GM23338 (cell line): Measurements from ENCODE around the gene CHRNA4. TPM values are rescaled to one million over a fixed set of nuclear protein-coding genes. Genes with fewer than 3 reads are reported as not detected.

ENCODE experiments used
- ATAC-seq: fragments of 200-7000 bp; cut with Tn5 transposase; 3 replicates; pipeline ENCODE4 v1.9.1; 2020
- DNase-seq: peaks from one replicate; pipeline ENCODE4 v3.0.0-alpha.2; 2015; ENCODE audit warnings: low spot score
- H2AFZ ChIP-seq: fragments of 200-600 bp; sonication (generic); 2 replicates; pipeline ENCODE4 v1.8.0; 2016; ENCODE audit warnings: antibody characterized with exemption, mild to moderate bottlenecking, moderate library complexity
- H3F3A ChIP-seq: fragments of 200-600 bp; sonication (generic); replicated peaks from 2 replicates; pipeline ENCODE4 v1.8.0; 2017; ENCODE audit warnings: antibody characterized with exemption, mixed run types, low read depth
- H3K27ac ChIP-seq: fragments of 200-600 bp; sonication (generic); 2 replicates; pipeline ENCODE4 v1.6.1; 2016; ENCODE audit warnings: low read depth
- H3K27me3 ChIP-seq: fragments of 200-600 bp; sonication (generic); 2 replicates; pipeline ENCODE4 v1.8.0; 2016; ENCODE audit warnings: mild to moderate bottlenecking, mixed run types, moderate library complexity; ENCODE audit not compliant: insufficient read depth
- H3K36me3 ChIP-seq: fragments of 200-600 bp; sonication (generic); 2 replicates; pipeline ENCODE4 v1.8.0; 2016; ENCODE audit warnings: mild to moderate bottlenecking; ENCODE audit not compliant: insufficient read depth
- H3K4me1 ChIP-seq: fragments of 200-600 bp; sonication (generic); 2 replicates; pipeline ENCODE4 v1.8.0; 2016; ENCODE audit warnings: mild to moderate bottlenecking, moderate library complexity; ENCODE audit not compliant: insufficient read depth
- H3K4me2 ChIP-seq: fragments of 200-600 bp; sonication (generic); 2 replicates; pipeline ENCODE4 v1.7.1; 2017; ENCODE audit warnings: mixed run types
- H3K4me3 ChIP-seq: fragments of 200-600 bp; sonication (generic); 2 replicates; pipeline ENCODE4 v1.6.1; 2016; ENCODE audit warnings: mixed run types
- H3K79me2 ChIP-seq: fragments of 200-600 bp; sonication (generic); replicated peaks from 2 replicates; pipeline ENCODE4 v1.8.0; 2017; ENCODE audit warnings: mild to moderate bottlenecking; ENCODE audit not compliant: insufficient read depth
- H3K9me2 ChIP-seq: fragments of 200-600 bp; sonication (generic); 2 replicates; pipeline ENCODE4 v1.8.0; 2017; ENCODE audit not compliant: insufficient read depth
- H4K20me1 ChIP-seq: fragments of 200-600 bp; sonication (generic); replicated peaks from 2 replicates; pipeline ENCODE4 v1.8.0; 2017; ENCODE audit warnings: mild to moderate bottlenecking; ENCODE audit not compliant: insufficient read depth
- H3K27ac Mint-ChIP-seq: 2 replicates; pipeline ENCODE4 v1.8.0; 2020; ENCODE audit warnings: inconsistent platforms, mild to moderate bottlenecking, moderate library complexity, mixed read lengths
- H3K27me3 Mint-ChIP-seq: 3 replicates; pipeline ENCODE4 v1.8.0; 2022; ENCODE audit warnings: low read depth, mild to moderate bottlenecking, moderate library complexity, mixed read lengths, inconsistent platforms; ENCODE audit not compliant: insufficient read depth, poor library complexity
- H3K36me3 Mint-ChIP-seq: 3 replicates; pipeline ENCODE4 v1.8.0; 2021; ENCODE audit warnings: low read depth, mild to moderate bottlenecking, inconsistent platforms, moderate library complexity, mixed read lengths
- H3K4me1 Mint-ChIP-seq: 3 replicates; pipeline ENCODE4 v1.8.0; 2020; ENCODE audit warnings: mild to moderate bottlenecking, inconsistent platforms, mixed read lengths
- H3K4me3 Mint-ChIP-seq: 3 replicates; pipeline ENCODE4 v1.8.0; 2021; ENCODE audit warnings: moderate library complexity, mild to moderate bottlenecking, inconsistent platforms, mixed read lengths
- H3K9me3 Mint-ChIP-seq: 3 replicates; pipeline ENCODE4 v1.8.0; 2020; ENCODE audit warnings: moderate library complexity, mild to moderate bottlenecking, inconsistent platforms, mixed read lengths
- CREB1 ChIP-seq: fragments of 250-450 bp; sonication (Bioruptor Pico); IDR thresholded peaks from 2 replicates; pipeline ENCODE4 v1.5.0; 2020; ENCODE audit warnings: low read depth, mild to moderate bottlenecking, moderate library complexity
- CTCF ChIP-seq, 2 experiments: fragments of 200-600 bp in 1 of 2; sonication (generic) in 1 of 2; conservative IDR thresholded peaks; 2 replicates each; pipeline versions ENCODE4 v1.5.1 to v1.6.1; 2016 to 2017; ENCODE audit warnings: antibody characterized with exemption in 2 of 2, low read depth in 2 of 2, mild to moderate bottlenecking in 2 of 2, moderate library complexity in 1 of 2
- ETS1 ChIP-seq: IDR thresholded peaks from 2 replicates; pipeline ENCODE4 v1.6.1; 2016; ENCODE audit warnings: antibody characterized with exemption
- EZH2 ChIP-seq: fragments of 200-600 bp; sonication (generic); IDR thresholded peaks from one replicate; pipeline ENCODE4 v1.8.0; 2017; ENCODE audit warnings: antibody characterized with exemption, mild to moderate bottlenecking, low read depth; ENCODE audit not compliant: unreplicated experiment
- EZH2phosphoT487 ChIP-seq: fragments of 200-600 bp; sonication (generic); IDR thresholded peaks from one replicate; pipeline ENCODE4 v1.8.1; 2018; ENCODE audit warnings: antibody characterized with exemption; ENCODE audit not compliant: unreplicated experiment
- JUNB ChIP-seq: IDR thresholded peaks from one replicate; pipeline ENCODE4 v1.6.1; 2016; ENCODE audit warnings: antibody characterized with exemption; ENCODE audit not compliant: unreplicated experiment
- NANOG ChIP-seq: IDR thresholded peaks from 2 replicates; pipeline ENCODE4 v1.6.1; 2016; ENCODE audit warnings: antibody characterized with exemption, borderline replicate concordance
- POLR2AphosphoS5 ChIP-seq: IDR thresholded peaks from 2 replicates; pipeline ENCODE4 v1.6.1; 2016; ENCODE audit warnings: antibody characterized with exemption, low read depth
- REST ChIP-seq: IDR thresholded peaks from one replicate; pipeline ENCODE4 v1.6.1; 2018; ENCODE audit warnings: antibody characterized with exemption; ENCODE audit not compliant: unreplicated experiment
- STAT1 ChIP-seq: IDR thresholded peaks from one replicate; pipeline ENCODE4 v1.6.1; 2016; ENCODE audit warnings: antibody characterized with exemption; ENCODE audit not compliant: unreplicated experiment
- ZNF114 ChIP-seq: fragments of 250-450 bp; sonication (Bioruptor Pico); IDR thresholded peaks from 2 replicates; pipeline ENCODE4 v1.5.0; 2020; ENCODE audit warnings: mild to moderate bottlenecking, moderate library complexity
- ZNF331 ChIP-seq: fragments of 250-450 bp; sonication (Bioruptor Pico); IDR thresholded peaks from 2 replicates; pipeline ENCODE4 v1.5.0; 2020; ENCODE audit warnings: low read depth, mild to moderate bottlenecking, moderate library complexity
- ZNF462 ChIP-seq: fragments of 250-450 bp; sonication (Bioruptor Pico); IDR thresholded peaks from 2 replicates; pipeline ENCODE4 v1.5.0; 2020; ENCODE audit warnings: mild to moderate bottlenecking, moderate library complexity
- polyA plus RNA-seq: library from polyadenylated mRNA; unstranded; fragments of >200 nt; fragmentation: Nextera tagmentation; extraction: Ambion mirVana; gene quantifications from 2 replicates; pipeline ENCODE4 v1.2.1, GENCODE V29; 2016
- total RNA-seq: library from RNA; depleted of rRNA; stranded (reverse); fragments of >200 nt; shearing (Covaris generic); gene quantifications from 2 replicates; pipeline ENCODE4 v1.2.3, GENCODE V29; 2014

Gene CHRNA4
- total and polyA plus RNA-seq, 2 experiments from 2014 or later = 2.7 to 3.9 TPM

GRCh38 chr20:63297796-63298572, 63.2 kb downstream of the CHRNA4 start:
- TF ChIP-seq EZH2 = no peak
- TF ChIP-seq JUNB = no peak
- TF ChIP-seq CREB1 (CRISPR knock-in tag) = no peak
- TF ChIP-seq POLR2AphosphoS5 = no peak
- TF ChIP-seq NANOG = no peak
- TF ChIP-seq ZNF462 (CRISPR knock-in tag) = no peak
- no peak for TF ChIP-seq CTCF (conservative IDR thresholded peaks at IDR 0.05; ENCODE audit: low read depth in 2 of 2)
- TF ChIP-seq ZNF114 (CRISPR knock-in tag) = no peak
- no peak for TF ChIP-seq STAT1
- no peak for TF ChIP-seq ETS1
- TF ChIP-seq REST = no peak
- TF ChIP-seq EZH2phosphoT487 = no peak
- TF ChIP-seq ZNF331 = no peak
- no peak overlapping the region for H3K27ac Mint-ChIP-seq
- no peak overlapping the region for H3K27ac ChIP-seq
- no peaks in the 10 kb centered on the region for H4K20me1 ChIP-seq
- H3F3A ChIP-seq = no peaks in the 10 kb centered on the region
- DNase-seq (no peak), ATAC-seq (no peak)
- no peaks in the 10 kb centered on the region for H3K79me2 ChIP-seq
- H3K36me3 ChIP-seq = no peaks in the 10 kb centered on the region
- H3K4me2 ChIP-seq = no peak overlapping the region
- no peak overlapping the region for H3K4me3 ChIP-seq
- H3K27me3 ChIP-seq = no peaks in the 10 kb centered on the region
- no peaks in the 10 kb centered on the region for H3K9me3 Mint-ChIP-seq
- H3K4me1 Mint-ChIP-seq = peaks cover 16% of the 10 kb centered on the region
- H3K36me3 Mint-ChIP-seq = no peaks in the 10 kb centered on the region
- peaks cover 16% of the 10 kb centered on the region for H3K4me1 ChIP-seq
- H3K4me3 Mint-ChIP-seq = no peak overlapping the region
- no peaks in the 10 kb centered on the region for H3K9me2 ChIP-seq
- peaks cover 20% of the 10 kb centered on the region for H3K27me3 Mint-ChIP-seq
- no peak overlapping the region for H2AFZ ChIP-seq
